Esophagus squamous epithelium (tissue), 5 donors: ENCODE measurements around the gene TIAM2. TPM values are rescaled to one million over a fixed set of nuclear protein-coding genes. Genes with fewer than 3 reads are reported as not detected.

Source experiments
- DNase-seq: peaks from one replicate; lab custom pipeline; 2025; lab: John Stamatoyannopoulos, UW
- H3K27ac ChIP-seq, 4 donors: fragments of 200-600 bp; sonication (generic); one replicate each; pipeline ENCODE4 v1.5.1; 2016 to 2019; ENCODE audit warnings: mild to moderate bottlenecking in 1 of 4
- H3K27me3 ChIP-seq, 4 donors: fragments of 200-600 bp; sonication (generic); 1 replicate in 3 of 4; 2 replicates in 1 of 4; pipeline versions ENCODE4 v1.5.1 to v1.6.0; 2017 to 2021; ENCODE audit warnings: antibody characterized with exemption in 1 of 4
- H3K36me3 ChIP-seq, 3 donors: fragments of 200-600 bp; sonication (generic); one replicate each; pipeline ENCODE4 v1.5.1; 2016 to 2019
- H3K4me1 ChIP-seq, 3 donors: fragments of 200-600 bp; sonication (generic); one replicate each; pipeline ENCODE4 v1.5.1; 2017 to 2019
- H3K4me3 ChIP-seq, 4 donors: fragments of 200-600 bp; sonication (generic); 1 replicate in 3 of 4; 2 replicates in 1 of 4; pipeline ENCODE4 v1.5.1; 2016 to 2019; ENCODE audit warnings: mild to moderate bottlenecking in 2 of 4, moderate library complexity in 1 of 4
- H3K9me3 ChIP-seq, 3 donors: fragments of 200-600 bp; sonication (generic); one replicate each; pipeline ENCODE4 v1.5.1; 2016 to 2019
- CTCF ChIP-seq, 6 experiments: fragments of 450-650 bp in 4 of 6; fragments of 200-600 bp in 2 of 6; sonication (generic) in 2 of 6; IDR thresholded peaks; one replicate each; pipeline ENCODE4 v1.5.1; 2016 to 2019; ENCODE audit warnings: antibody characterized with exemption in 6 of 6, mild to moderate bottlenecking in 4 of 6, moderate library complexity in 4 of 6
- POLR2A ChIP-seq, 4 donors: fragments of 450-650 bp; IDR thresholded peaks; one replicate each; pipeline ENCODE4 v1.6.1; 2017; ENCODE audit warnings: antibody characterized with exemption in 4 of 4, mild to moderate bottlenecking in 4 of 4, moderate library complexity in 3 of 4
- WGBS, 2 donors: methylation state at CpG; one replicate each; pipeline ENCODE4 v1.1.5; 2018; 5-methylcytosine and 5-hydroxymethylcytosine counted together
- intact Hi-C: fragments of 100-400 bp; cut with DNase I; formaldehyde crosslinking; loops from one replicate; pipeline ENCODE4 v1.15.0; 2022
- total RNA-seq, 4 donors: library from RNA; depleted of rRNA; stranded (reverse); fragments of >200 nt; gene quantifications; one replicate each; pipeline ENCODE4 v1.1.0, GENCODE V29; 2016
- donor health status: DM: yes; HTN: yes; CAD: no.

Gene TIAM2
- total RNA-seq, 4 donors from 2014 or later, result 2.3 to 10.3 (median 5.6) TPM

- H3K4me3 ChIP-seq, result no peak overlapping the region
- H3K36me3 ChIP-seq, result peaks cover 0 to 73% (median 5%) of the 10 kb centered on the region in 3 donors
- no peaks in the 10 kb centered on the region for H3K9me3 ChIP-seq
- no peak for DNase-seq
- intact Hi-C loops, result no loop called here
- 76 to 77% methylated on average over 4 of the region's 4 CpGs for WGBS, 2 donors
- H3K27me3 ChIP-seq, result no peaks in the 10 kb centered on the region
- TF ChIP-seq POLR2A (IDR thresholded peaks at IDR 0.05) (no peak), CTCF (IDR thresholded peaks at IDR 0.05) (no peak)
- no peaks in the 10 kb centered on the region for H3K4me1 ChIP-seq
- no peak overlapping the region for H3K27ac ChIP-seq
These were observed 289.7 kb downstream of the TIAM2 start for GRCh38 chr6:155284775-155285174.

- no peaks in the 10 kb centered on the region for H3K9me3 ChIP-seq
- H3K4me3 ChIP-seq, result no peak overlapping the region
- no peaks in the 10 kb centered on the region for H3K4me1 ChIP-seq
- intact Hi-C loops, result no loop called here
- TF ChIP-seq CTCF (IDR thresholded peaks at IDR 0.05) (no peak), POLR2A (IDR thresholded peaks at IDR 0.05) (no peak)
- H3K27me3 ChIP-seq, result no peaks in the 10 kb centered on the region
- H3K36me3 ChIP-seq, result peaks cover 0 to 79% (median 11%) of the 10 kb centered on the region in 3 donors
- 80 to 83% methylated on average over 2 of the region's 2 CpGs for WGBS, 2 donors
- DNase-seq, result no peak
- no peak overlapping the region for H3K27ac ChIP-seq
These were observed 292.6 kb downstream of the TIAM2 start for GRCh38 chr6:155287762-155288161.

DNA sequence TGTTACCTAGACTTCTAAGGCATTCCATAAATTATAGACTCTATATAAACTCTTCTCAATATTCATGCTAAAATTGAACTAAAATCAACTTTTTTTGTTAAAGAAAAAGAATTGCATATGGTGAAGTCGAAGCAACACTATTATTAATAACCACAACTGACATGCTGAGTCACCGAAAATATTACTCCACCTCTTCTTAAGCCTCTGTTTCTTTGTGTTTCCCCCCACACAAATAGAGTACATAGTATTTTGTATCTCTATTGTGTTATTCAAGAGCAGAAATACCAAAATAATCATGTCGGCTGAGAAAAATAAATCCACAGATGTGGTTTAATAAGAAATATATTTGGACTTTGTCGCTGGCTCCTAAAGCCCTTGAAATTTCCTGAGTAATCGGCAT is 295.4 kb downstream of the TIAM2 start:
- Histone ChIP-seq H3K27ac (no peak overlapping the region), H3K4me1 (no peaks in the 10 kb centered on the region), H3K9me3 (no peaks in the 10 kb centered on the region), H3K36me3 (peaks cover 0 to 68% (median 6%) of the 10 kb centered on the region in 3 donors), H3K27me3 (no peaks in the 10 kb centered on the region), H3K4me3 (no peak overlapping the region)
- WGBS, 2 donors, result 83 to 90% methylated on average over 5 of the region's 5 CpGs
- DNase-seq, result no peak
- intact Hi-C loops, result no loop called here
- no peak for TF ChIP-seq CTCF (IDR thresholded peaks at IDR 0.05)
- no peak for TF ChIP-seq POLR2A (IDR thresholded peaks at IDR 0.05)

DNA sequence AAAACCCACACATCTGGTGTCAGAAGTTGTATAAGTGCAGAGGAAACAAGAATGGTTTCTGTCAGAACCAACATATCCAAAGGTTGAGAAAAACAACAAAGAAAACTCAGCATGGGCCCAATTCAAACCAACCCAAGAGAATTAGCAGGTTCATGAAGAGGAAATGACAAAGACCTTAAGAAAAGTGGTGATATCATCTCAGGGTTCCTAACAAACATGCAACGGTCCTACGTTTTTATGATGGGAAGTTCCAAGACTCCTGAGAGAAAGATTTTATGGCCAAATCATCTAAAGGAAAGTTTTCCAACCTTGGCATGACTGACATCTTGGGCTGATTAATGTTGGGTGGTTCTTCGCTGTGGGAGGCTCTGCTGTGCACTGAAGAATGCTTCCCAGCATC is 296.2 kb downstream of the TIAM2 start:
- WGBS, 2 donors, result 84 to 87% methylated on average over 3 of the region's 3 CpGs
- no peak overlapping the region for H3K27ac ChIP-seq
- H3K4me3 ChIP-seq, result no peak overlapping the region
- no peaks in the 10 kb centered on the region for H3K27me3 ChIP-seq
- H3K9me3 ChIP-seq, result no peaks in the 10 kb centered on the region
- H3K36me3 ChIP-seq, result peaks cover 0 to 73% (median 14%) of the 10 kb centered on the region in 3 donors
- no peak for TF ChIP-seq CTCF (IDR thresholded peaks at IDR 0.05)
- TF ChIP-seq POLR2A (IDR thresholded peaks at IDR 0.05), result no peak
- no peaks in the 10 kb centered on the region for H3K4me1 ChIP-seq
- DNase-seq, result no peak
- intact Hi-C loops, result no loop called here

DNA sequence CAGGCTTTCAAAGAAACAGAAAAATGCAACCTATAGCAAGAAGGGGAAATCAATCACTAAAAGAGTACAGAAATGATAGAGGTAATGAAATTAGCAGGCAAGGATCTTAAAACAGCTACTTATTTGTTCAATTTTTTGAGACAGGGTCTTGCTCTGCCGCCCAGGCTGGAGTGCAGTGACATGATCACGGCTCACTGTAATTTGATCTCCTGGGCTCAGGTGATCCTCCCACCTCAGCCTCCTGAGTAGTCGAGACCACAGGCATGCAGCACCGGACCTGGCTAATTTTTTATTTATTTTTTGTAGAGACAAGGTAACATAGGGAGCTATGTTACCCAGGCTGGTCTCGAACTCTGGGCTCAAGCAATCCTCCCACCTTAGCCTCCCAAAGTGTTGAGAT is 297.6 kb downstream of the TIAM2 start:
- H3K9me3 ChIP-seq, result no peaks in the 10 kb centered on the region
- WGBS, 2 donors, result 84 to 96% methylated on average over 3 to 5 of the region's 5 CpGs
- H3K4me3 ChIP-seq, result no peak overlapping the region
- TF ChIP-seq POLR2A (IDR thresholded peaks at IDR 0.05) (no peak), CTCF (IDR thresholded peaks at IDR 0.05) (no peak)
- no peak overlapping the region for H3K27ac ChIP-seq
- no peaks in the 10 kb centered on the region for H3K4me1 ChIP-seq
- no peak for DNase-seq
- intact Hi-C loops, result no loop called here
- H3K36me3 ChIP-seq, result peaks cover 0 to 83% (median 18%) of the 10 kb centered on the region in 3 donors
- no peaks in the 10 kb centered on the region for H3K27me3 ChIP-seq
